ENCODE measurements around the gene SOS2.

DNA sequence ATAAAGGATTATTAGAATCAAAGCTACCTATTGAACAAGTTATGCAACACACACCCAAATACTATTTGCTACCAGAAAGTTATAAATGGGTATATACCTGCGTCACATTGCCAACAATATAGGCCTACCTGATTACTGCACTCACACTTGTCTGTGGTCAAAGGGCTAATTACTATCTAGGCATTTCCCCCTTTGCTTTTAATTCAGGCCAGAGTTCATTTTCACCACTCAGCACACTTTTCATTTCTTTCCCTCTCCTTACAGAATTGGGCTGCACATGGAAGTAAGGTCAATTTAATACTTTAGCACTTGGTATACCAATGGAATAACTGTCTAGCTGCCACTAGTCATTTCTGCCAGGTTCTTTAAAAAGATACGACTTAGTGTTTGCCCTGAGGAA, 1.7 kb downstream of the SOS2 start:
- TF ChIP-seq EZH2 (IDR thresholded peaks at IDR 0.05; ENCODE audit: low read length), result no peak
- TF ChIP-seq, protein P1, sequence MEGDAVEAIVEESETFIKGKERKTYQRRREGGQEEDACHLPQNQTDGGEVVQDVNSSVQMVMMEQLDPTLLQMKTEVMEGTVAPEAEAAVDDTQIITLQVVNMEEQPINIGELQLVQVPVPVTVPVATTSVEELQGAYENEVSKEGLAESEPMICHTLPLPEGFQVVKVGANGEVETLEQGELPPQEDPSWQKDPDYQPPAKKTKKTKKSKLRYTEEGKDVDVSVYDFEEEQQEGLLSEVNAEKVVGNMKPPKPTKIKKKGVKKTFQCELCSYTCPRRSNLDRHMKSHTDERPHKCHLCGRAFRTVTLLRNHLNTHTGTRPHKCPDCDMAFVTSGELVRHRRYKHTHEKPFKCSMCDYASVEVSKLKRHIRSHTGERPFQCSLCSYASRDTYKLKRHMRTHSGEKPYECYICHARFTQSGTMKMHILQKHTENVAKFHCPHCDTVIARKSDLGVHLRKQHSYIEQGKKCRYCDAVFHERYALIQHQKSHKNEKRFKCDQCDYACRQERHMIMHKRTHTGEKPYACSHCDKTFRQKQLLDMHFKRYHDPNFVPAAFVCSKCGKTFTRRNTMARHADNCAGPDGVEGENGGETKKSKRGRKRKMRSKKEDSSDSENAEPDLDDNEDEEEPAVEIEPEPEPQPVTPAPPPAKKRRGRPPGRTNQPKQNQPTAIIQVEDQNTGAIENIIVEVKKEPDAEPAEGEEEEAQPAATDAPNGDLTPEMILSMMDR (optimal IDR thresholded peaks at IDR 0.05 in 1 of 3, IDR thresholded peaks at IDR 0.05 in 1 of 3, conservative IDR thresholded peaks at IDR 0.05 in 1 of 3; ENCODE audit: extremely low read depth in 1 of 3, insufficient read depth in 2 of 3, low read length in 3 of 3), result no peak

Measured in keratinocyte (primary cell).